Measurements from ENCODE around the gene CDC16. TPM values are rescaled to one million over a fixed set of nuclear protein-coding genes. Genes with fewer than 3 reads are reported as not detected.
"Not testable (repeated sequence)": the region's sequence is repeated elsewhere in the genome, so short reads cannot be mapped to it uniquely, and the experiment has no call there.

The CDC16 gene, protein sequence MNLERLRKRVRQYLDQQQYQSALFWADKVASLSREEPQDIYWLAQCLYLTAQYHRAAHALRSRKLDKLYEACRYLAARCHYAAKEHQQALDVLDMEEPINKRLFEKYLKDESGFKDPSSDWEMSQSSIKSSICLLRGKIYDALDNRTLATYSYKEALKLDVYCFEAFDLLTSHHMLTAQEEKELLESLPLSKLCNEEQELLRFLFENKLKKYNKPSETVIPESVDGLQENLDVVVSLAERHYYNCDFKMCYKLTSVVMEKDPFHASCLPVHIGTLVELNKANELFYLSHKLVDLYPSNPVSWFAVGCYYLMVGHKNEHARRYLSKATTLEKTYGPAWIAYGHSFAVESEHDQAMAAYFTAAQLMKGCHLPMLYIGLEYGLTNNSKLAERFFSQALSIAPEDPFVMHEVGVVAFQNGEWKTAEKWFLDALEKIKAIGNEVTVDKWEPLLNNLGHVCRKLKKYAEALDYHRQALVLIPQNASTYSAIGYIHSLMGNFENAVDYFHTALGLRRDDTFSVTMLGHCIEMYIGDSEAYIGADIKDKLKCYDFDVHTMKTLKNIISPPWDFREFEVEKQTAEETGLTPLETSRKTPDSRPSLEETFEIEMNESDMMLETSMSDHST
- total RNA-seq (2014; rRNA removed; shearing (Covaris generic)): 25.3 and 29.6 TPM in 2 replicates
- polyA plus RNA-seq (2014; cell fraction: nucleus; rRNA removed): 59.6 and 74.5 TPM in 2 replicates

- DNase-seq (ENCODE audit: extremely low read depth, low read depth): peak; percentile 85
Observed at GRCh38 chr13:114234645-114235421, at the start of gene CDC16. Gene CDC16 (plus strand): TSS chr13:114234897. CDS start chr13:114235085, 188 bp downstream.

- DNase-seq (ENCODE audit: extremely low read depth, low read depth): no peak
Observed at GRCh38 chr13:114185182-114185971, 49.3 kb upstream of the CDC16 start.

DNA sequence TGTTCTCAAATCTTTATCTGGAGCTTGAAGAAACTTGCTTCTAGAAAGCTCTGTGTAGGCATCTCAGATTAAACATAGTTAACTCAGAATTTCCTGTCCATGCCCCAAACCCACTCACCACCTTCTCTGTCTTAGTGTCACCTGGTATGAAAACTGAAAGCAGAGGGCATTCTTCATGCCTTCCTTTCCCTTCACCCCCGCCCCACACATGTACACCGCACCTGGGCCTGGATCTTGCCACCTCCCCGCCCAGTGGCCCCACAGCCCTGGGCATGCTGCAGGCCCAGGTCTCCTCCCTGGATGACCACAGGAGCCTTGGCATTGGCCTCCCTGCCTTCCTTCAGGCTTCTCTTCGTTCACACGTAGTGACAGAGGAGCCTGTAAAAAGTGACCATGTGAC, 39.8 kb upstream of the CDC16 start:
- no peak for DNase-seq (ENCODE audit: extremely low read depth, low read depth)

GRCh38 chr13:114196629-114197028, 38.1 kb upstream of the CDC16 start:
- DNase-seq (ENCODE audit: extremely low read depth, low read depth): no peak

DNA sequence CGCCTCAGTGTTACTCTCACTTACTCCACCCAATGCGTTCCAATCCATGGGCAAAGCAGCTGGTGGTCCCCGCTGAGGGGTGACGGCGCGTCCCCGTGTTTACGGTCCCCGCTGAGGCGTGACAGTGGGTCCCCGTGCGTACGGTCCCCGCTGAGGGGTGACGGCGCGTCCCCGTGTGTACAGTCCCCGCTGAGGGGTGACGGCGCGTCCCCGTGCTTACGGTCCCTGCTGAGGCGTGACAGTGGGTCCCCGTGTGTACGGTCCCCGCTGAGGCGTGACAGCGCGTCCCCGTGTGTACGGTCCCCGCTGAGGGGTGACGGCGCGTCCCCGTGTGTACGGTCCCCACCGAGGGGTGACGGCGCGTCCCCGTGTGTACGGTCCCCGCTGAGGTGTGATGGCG, 36.1 kb upstream of the CDC16 start:
- DNase-seq (ENCODE audit: extremely low read depth, low read depth): no peak

DNA sequence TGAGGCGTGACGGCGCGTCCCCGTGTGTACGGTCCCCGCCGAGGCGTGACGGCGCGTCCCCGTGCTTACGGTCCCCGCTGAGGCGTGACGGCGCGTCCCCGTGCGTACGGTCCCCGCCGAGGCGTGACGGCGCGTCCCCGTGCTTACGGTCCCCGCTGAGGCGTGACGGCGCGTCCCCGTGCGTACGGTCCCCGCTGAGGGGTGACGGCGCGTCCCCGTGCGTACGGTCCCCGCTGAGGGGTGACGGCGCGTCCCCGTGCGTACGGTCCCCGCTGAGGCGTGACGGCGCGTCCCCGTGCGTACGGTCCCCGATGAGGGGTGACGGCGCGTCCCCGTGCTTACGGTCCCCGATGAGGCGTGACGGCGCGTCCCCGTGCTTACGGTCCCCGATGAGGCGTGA, 35.2 kb upstream of the CDC16 start:
- not testable (repeated sequence) for DNase-seq (ENCODE audit: extremely low read depth, low read depth)

GRCh38 chr13:114199954-114200353, 34.7 kb upstream of the CDC16 start:
- DNase-seq (ENCODE audit: extremely low read depth, low read depth): no peak

DNA sequence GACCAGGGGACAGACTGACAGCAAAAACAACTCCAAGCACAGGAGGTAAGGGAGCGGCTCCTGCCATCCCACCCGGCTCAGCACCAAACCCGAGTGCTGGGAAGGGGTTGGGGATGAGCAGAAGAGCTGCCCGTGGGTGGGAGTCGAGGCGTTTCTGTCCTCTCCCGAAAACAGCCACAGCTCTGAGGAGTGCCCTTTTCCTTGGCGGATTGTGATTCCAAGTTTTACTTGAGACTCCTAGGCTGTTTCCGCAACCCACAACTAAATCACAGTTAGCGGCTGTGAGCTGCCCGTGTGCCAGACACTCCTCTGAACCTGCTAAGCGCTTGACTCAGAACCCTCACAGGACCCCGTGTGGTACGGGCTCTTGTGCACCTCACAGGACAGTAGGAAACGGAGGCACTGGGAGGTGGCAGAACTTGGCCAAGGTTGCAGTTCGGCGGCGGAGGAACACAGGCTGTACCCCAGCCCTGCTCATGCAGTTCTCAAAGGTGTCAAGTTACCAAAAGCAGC, 34.2 kb upstream of the CDC16 start:
- DNase-seq (ENCODE audit: extremely low read depth, low read depth): no peak

GRCh38 chr13:114202581-114202980, 32.1 kb upstream of the CDC16 start:
- no peak for DNase-seq (ENCODE audit: extremely low read depth, low read depth)

DNA sequence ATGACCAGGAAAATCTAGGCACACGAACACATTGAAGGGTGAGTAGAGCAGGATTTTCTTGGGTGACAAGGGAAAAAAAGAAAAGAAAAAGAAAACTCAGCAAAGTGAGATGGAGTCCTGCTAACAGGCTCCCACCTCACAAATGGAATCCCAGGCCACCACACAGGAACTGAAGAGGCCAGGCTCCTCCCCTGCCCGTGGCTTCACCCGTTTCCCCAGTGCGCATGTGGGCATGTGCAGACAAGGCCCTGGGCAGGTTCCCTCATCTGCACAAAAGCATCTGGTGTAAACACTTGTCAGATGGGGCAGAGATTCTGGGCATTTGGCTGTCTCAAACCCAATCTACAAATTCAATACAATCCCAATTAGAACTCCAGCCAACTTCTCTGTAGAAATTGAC, 31.2 kb upstream of the CDC16 start:
- no peak for DNase-seq (ENCODE audit: extremely low read depth, low read depth)

DNA sequence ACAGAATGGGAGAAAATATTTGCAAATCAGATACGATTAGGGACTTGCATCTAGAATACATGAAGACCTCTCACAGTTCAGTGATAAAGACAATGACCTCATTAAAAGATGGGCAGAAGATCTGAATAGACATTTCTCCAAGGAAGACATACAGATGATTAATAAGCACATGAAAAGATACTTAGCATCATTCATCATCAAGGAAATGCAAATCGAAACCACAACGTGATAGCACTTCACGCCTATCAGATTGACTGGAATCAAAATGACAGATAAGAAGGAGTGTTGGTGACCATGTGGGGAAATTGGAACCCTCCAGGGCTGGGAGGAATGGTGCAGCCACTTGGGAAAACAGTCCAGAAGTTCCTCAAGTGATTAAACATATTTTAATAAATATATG, 29.8 kb upstream of the CDC16 start:
- DNase-seq (ENCODE audit: extremely low read depth, low read depth): no peak

GRCh38 chr13:114208134-114208533, 26.6 kb upstream of the CDC16 start:
- DNase-seq (ENCODE audit: extremely low read depth, low read depth): no peak

DNA sequence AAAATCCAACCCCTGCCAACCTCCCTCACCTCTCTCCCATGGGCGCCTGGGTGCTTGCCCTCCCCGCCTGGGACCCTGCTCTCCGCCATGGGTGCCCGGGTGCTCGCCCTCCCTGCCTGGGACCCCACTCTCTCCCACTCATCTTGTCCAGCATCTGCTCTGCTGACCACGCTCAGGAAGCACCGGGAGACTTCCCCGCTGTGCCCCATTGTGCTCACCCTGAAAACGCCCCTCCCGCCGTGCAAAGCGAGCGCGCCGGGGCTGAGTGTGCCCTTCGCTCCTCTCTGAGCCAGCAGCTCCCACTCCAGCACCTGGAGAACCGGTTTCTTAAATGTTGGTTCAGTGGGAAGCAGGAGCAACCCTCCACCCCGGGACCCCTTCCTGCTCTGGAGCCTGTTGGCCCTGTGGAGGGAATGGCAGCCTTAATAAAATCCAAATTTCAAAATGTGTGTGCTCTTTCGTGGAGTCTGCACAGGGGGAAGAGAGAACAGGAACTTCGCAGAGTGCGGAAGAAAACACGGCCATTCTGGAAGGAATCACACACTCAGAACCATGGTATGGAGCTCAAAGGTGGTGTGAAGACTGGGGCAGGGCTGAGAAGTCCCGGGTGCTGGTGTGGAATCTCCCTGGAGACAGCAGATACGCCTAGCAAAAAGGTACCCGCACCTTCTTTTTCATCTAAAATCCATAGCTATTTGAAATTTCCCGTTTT, 23.1 kb upstream of the CDC16 start:
- no peak for DNase-seq (ENCODE audit: extremely low read depth, low read depth)

DNA sequence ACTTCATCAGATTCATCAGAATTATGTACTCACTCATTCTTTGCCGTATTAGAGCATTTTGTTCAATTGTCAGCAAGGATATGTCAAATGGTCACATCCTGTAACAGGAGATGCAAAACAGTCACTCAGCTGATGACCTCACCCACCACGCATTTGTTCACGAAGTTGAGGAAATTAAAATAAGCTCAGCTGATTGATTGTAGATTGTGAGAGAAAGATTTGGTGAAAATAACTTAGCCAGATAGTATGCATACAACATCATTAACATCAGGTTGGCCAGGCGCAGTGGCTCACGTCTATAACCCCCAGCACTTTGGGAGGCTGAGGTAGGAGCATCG, 22.6 kb upstream of the CDC16 start:
- peak; percentile 34 for DNase-seq (ENCODE audit: extremely low read depth, low read depth)

DNA sequence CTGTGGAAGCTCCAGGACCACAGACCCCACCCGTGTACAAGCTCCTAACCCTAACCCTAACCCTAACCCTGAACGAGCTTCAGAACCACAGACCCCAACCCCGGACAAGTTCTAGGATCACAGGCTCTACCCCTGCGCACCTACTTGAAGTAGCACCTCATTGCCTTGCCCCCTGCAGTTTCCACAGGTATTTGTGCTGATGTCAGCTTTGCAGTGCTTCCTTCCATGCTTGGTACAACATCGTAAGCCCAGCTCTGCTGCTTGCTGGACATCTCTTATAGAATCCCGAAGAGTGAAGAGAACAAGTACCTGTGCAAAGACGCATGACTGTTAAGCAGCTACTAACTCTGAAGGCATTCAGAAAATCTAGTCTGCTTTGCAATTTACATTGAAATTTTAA, 20.7 kb upstream of the CDC16 start:
- no peak for DNase-seq (ENCODE audit: extremely low read depth, low read depth)

DNA sequence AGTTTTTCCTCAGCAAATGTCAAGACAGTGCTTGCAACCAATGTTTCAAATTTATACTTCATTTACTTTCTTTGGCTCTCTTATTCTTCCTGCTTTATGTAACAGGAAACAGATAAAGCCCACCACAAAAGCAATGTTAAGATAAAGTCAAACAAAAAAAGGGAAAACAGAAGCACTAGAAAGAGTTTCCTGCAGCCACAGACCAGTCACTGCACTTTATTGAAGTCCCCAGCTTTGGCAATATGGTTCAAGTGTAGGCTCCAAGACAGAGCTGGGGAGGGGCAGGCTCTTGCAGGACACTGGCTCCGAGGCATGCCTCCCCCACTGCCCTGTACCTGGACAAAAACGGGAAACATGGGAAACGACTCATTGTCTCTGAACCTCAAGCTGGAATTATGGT, 15.3 kb upstream of the CDC16 start:
- DNase-seq (ENCODE audit: extremely low read depth, low read depth): no peak

GRCh38 chr13:114222461-114222968, 12.2 kb upstream of the CDC16 start:
- peak; percentile 49 for DNase-seq (ENCODE audit: extremely low read depth, low read depth)

DNA sequence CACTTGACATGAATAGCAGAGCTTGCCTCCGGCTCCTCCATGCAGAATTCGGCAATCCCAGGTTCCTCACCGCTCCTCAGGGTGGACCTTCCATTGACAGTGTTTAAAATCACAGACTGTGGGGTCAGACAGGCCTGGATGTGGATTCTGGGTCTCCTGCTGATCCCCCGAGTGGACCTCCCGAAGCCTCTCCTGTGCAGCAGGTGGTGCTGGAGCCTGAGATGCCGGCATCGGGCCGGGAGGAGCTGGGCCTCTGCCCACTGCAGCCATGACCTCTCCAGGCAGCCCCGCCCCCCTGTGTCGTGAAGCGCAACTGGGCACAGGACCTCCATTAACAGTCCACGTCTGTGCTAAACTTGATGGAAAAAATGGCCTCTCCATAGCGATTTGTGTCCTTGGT, 10.5 kb upstream of the CDC16 start:
- no peak for DNase-seq (ENCODE audit: extremely low read depth, low read depth)

DNA sequence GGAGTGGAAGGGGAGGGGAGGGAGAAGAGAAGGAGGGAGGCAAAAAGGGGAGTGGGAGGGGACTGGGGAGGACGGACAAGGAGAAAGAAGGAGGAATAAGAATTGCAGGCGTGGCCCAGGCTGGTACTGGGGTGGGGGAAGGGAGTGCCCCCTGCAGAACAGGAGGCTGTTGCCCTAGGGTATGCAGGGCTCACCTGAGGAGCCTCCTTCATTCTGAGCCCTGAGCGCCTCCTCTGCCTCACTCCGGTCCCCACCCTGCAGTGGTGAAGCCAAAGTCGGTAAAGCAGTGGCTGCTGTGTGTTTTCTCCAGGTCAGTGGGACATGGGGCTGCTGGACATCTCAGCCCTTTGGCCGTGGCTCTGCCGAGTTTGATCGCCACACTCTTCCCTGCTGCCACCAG, 9.1 kb upstream of the CDC16 start:
- DNase-seq (ENCODE audit: extremely low read depth, low read depth): no peak

GRCh38 chr13:114226088-114226487, 8.6 kb upstream of the CDC16 start:
- no peak for DNase-seq (ENCODE audit: extremely low read depth, low read depth)
